ENCODE results near the gene CA10.

The CA10 gene

GRCh38 chr17:51682115-51682514 lies 476.4 kb downstream of the CA10 start:
- Histone ChIP-seq H3F3A (ENCODE audit: low read depth) (no peaks in the 10 kb centered on the region), H3K27me3 (ENCODE audit: insufficient read depth, low read length, poor library complexity, severe bottlenecking) (no peaks in the 10 kb centered on the region), H4K20me1 (ENCODE audit: insufficient read depth, low read length, poor library complexity, severe bottlenecking) (no peaks in the 10 kb centered on the region), H3K36me3 (ENCODE audit: insufficient read depth, low read length) (no peaks in the 10 kb centered on the region), H3K9me2 (replicated peaks; ENCODE audit: low read depth, low read length) (no peaks in the 10 kb centered on the region), H3K79me2 (ENCODE audit: insufficient read depth, low read length) (no peaks in the 10 kb centered on the region), H3K4me1 (ENCODE audit: insufficient read depth, low read length, poor library complexity, severe bottlenecking) (no peaks in the 10 kb centered on the region), H2AFZ (ENCODE audit: low read length) (no peak overlapping the region), H3K4me3 (ENCODE audit: low read length, poor library complexity, severe bottlenecking) (no peak overlapping the region), H3K4me2 (ENCODE audit: low read depth, low read length, poor library complexity, severe bottlenecking) (no peak overlapping the region), H3K9ac (ENCODE audit: low read depth, low read length, poor library complexity, severe bottlenecking) (no peak overlapping the region), H3K9me3 (ENCODE audit: insufficient read depth, low read depth, low read length) (no peaks in the 10 kb centered on the region)
- TF ChIP-seq EZH2phosphoT487 (IDR thresholded peaks at IDR 0.05; ENCODE audit: borderline replicate concordance) (no peak), CTCF (conservative IDR thresholded peaks at IDR 0.05; ENCODE audit: low read length) (no peak)

GRCh38 chr17:51677875-51678274 lies 480.6 kb downstream of the CA10 start:
- H3K9me3 ChIP-seq (ENCODE audit: insufficient read depth, low read depth, low read length): no peaks in the 10 kb centered on the region
- no peak overlapping the region for H3K4me2 ChIP-seq (ENCODE audit: low read depth, low read length, poor library complexity, severe bottlenecking)

GRCh38 chr17:51676691-51677487 lies 481.6 kb downstream of the CA10 start:
- Histone ChIP-seq H3K27me3 (ENCODE audit: insufficient read depth, low read length, poor library complexity, severe bottlenecking) (peaks cover 20% of the 10 kb centered on the region), H3F3A (ENCODE audit: low read depth) (no peaks in the 10 kb centered on the region), H3K36me3 (ENCODE audit: insufficient read depth, low read length) (no peaks in the 10 kb centered on the region), H3K9ac (ENCODE audit: low read depth, low read length, poor library complexity, severe bottlenecking) (no peak overlapping the region), H3K79me2 (ENCODE audit: insufficient read depth, low read length) (no peaks in the 10 kb centered on the region), H2AFZ (ENCODE audit: low read length) (no peak overlapping the region), H3K4me1 (ENCODE audit: insufficient read depth, low read length, poor library complexity, severe bottlenecking) (no peaks in the 10 kb centered on the region), H3K4me3 (ENCODE audit: low read length, poor library complexity, severe bottlenecking) (no peak overlapping the region), H3K9me3 (ENCODE audit: insufficient read depth, low read depth, low read length) (no peaks in the 10 kb centered on the region), H4K20me1 (ENCODE audit: insufficient read depth, low read length, poor library complexity, severe bottlenecking) (no peaks in the 10 kb centered on the region), H3K4me2 (ENCODE audit: low read depth, low read length, poor library complexity, severe bottlenecking) (no peak overlapping the region), H3K9me2 (replicated peaks; ENCODE audit: low read depth, low read length) (no peaks in the 10 kb centered on the region)
- TF ChIP-seq CTCF (conservative IDR thresholded peaks at IDR 0.05; ENCODE audit: low read length) (no peak), EZH2phosphoT487 (IDR thresholded peaks at IDR 0.05; ENCODE audit: borderline replicate concordance) (no peak)

More at GRCh38 chr17:51677875-51678274, 480.6 kb downstream of the CA10 start:
- Histone ChIP-seq H3K9me2 (replicated peaks; ENCODE audit: low read depth, low read length) (no peaks in the 10 kb centered on the region), H3K9ac (ENCODE audit: low read depth, low read length, poor library complexity, severe bottlenecking) (no peak overlapping the region), H3K27me3 (ENCODE audit: insufficient read depth, low read length, poor library complexity, severe bottlenecking) (peaks cover 10% of the 10 kb centered on the region), H3K4me3 (ENCODE audit: low read length, poor library complexity, severe bottlenecking) (no peak overlapping the region), H3K36me3 (ENCODE audit: insufficient read depth, low read length) (no peaks in the 10 kb centered on the region), H3K4me1 (ENCODE audit: insufficient read depth, low read length, poor library complexity, severe bottlenecking) (no peaks in the 10 kb centered on the region), H4K20me1 (ENCODE audit: insufficient read depth, low read length, poor library complexity, severe bottlenecking) (no peaks in the 10 kb centered on the region), H3F3A (ENCODE audit: low read depth) (no peaks in the 10 kb centered on the region), H3K79me2 (ENCODE audit: insufficient read depth, low read length) (no peaks in the 10 kb centered on the region), H2AFZ (ENCODE audit: low read length) (no peak overlapping the region)
- TF ChIP-seq EZH2phosphoT487 (IDR thresholded peaks at IDR 0.05; ENCODE audit: borderline replicate concordance) (no peak), CTCF (conservative IDR thresholded peaks at IDR 0.05; ENCODE audit: low read length) (no peak)
